ENCODE data around the gene CCNK.

CCNK gene

GRCh38 chr14:99440278-99440677 is 40.9 kb upstream of the CCNK start:
- in situ Hi-C loops (cut with MboI; ENCODE audit: low pct_unique_long_range_greater_than_20kb, low sequenced_read_pairs, unreplicated experiment) = no loop called here
- TF ChIP-seq CTCF (IDR thresholded peaks at IDR 0.05; ENCODE audit: extremely low read depth, insufficient read depth, missing control alignments) = no peak
- DNase-seq (ENCODE audit: low spot score) = no peak

- DNase-seq (ENCODE audit: low spot score) = no peak
- TF ChIP-seq CTCF (IDR thresholded peaks at IDR 0.05; ENCODE audit: extremely low read depth, insufficient read depth, missing control alignments) = peak; percentile 12
- in situ Hi-C loops (cut with MboI; ENCODE audit: low pct_unique_long_range_greater_than_20kb, low sequenced_read_pairs, unreplicated experiment) = no loop called here
Measured at GRCh38 chr14:99441157-99441870, 39.9 kb upstream of the CCNK start.

GRCh38 chr14:99441918-99442317 is 39.3 kb upstream of the CCNK start:
- no peak for DNase-seq (ENCODE audit: low spot score)
- in situ Hi-C loops (cut with MboI; ENCODE audit: low pct_unique_long_range_greater_than_20kb, low sequenced_read_pairs, unreplicated experiment) = no loop called here
- no peak for TF ChIP-seq CTCF (IDR thresholded peaks at IDR 0.05; ENCODE audit: extremely low read depth, insufficient read depth, missing control alignments)

- in situ Hi-C loops (cut with MboI; ENCODE audit: low pct_unique_long_range_greater_than_20kb, low sequenced_read_pairs, unreplicated experiment) = no loop called here
- no peak for DNase-seq (ENCODE audit: low spot score)
- TF ChIP-seq CTCF (IDR thresholded peaks at IDR 0.05; ENCODE audit: extremely low read depth, insufficient read depth, missing control alignments) = no peak
Measured at GRCh38 chr14:99445931-99446330, 35.3 kb upstream of the CCNK start.

- no peak for DNase-seq (ENCODE audit: low spot score)
- TF ChIP-seq CTCF (IDR thresholded peaks at IDR 0.05; ENCODE audit: extremely low read depth, insufficient read depth, missing control alignments) = no peak
- in situ Hi-C loops (cut with MboI; ENCODE audit: low pct_unique_long_range_greater_than_20kb, low sequenced_read_pairs, unreplicated experiment) = no loop called here
Measured at GRCh38 chr14:99447739-99448138, 33.5 kb upstream of the CCNK start.

DNA sequence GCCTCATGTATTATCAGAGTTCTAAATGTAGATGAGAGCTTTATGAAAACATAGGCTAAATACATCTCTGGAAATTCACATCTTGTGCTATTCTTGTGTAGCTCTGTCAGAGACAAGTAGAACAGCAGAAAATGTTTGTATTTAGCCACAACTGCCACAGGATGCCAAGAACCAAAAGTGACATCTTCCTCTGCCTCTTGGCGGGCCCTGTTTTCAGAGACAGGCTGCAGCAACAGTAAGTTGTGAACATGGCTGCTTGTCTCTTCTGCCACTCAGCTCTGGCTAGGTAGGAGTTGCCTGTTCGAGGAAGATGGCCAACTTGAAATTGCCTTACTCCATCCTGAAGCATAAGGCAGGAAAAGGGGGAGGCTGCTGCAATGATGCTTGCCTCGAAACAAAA is 30.9 kb upstream of the CCNK start:
- DNase-seq (ENCODE audit: low spot score) = no peak
- no peak for TF ChIP-seq CTCF (IDR thresholded peaks at IDR 0.05; ENCODE audit: extremely low read depth, insufficient read depth, missing control alignments)
- in situ Hi-C loops (cut with MboI; ENCODE audit: low pct_unique_long_range_greater_than_20kb, low sequenced_read_pairs, unreplicated experiment) = no loop called here

Measured in GM13977 (cell line).